DOHH2 (cell line): ENCODE measurements around the gene PRELID1.

Experiments
- H3F3A ChIP-seq: fragments of 200-600 bp; sonication (generic), shearing (Covaris generic); 2 replicates; pipeline ENCODE4 v1.6.0; 2016; ENCODE audit warnings: antibody characterized with exemption, mild to moderate bottlenecking; ENCODE audit not compliant: control insufficient read depth, insufficient read depth
- H3K27ac ChIP-seq: fragments of 200-600 bp; sonication (generic); 2 replicates; pipeline ENCODE4 v1.5.1; 2014; ENCODE audit warnings: low read depth, mild to moderate bottlenecking, low read length, moderate library complexity
- H3K27me3 ChIP-seq: fragments of 200-600 bp; sonication (generic); 2 replicates; pipeline ENCODE4 v1.6.1; 2014; ENCODE audit warnings: mild to moderate bottlenecking, low read length, mixed read lengths; ENCODE audit not compliant: control insufficient read depth
- H3K36me3 ChIP-seq: fragments of 200-600 bp; sonication (generic); 2 replicates; pipeline ENCODE4 v1.6.1; 2014; ENCODE audit warnings: mild to moderate bottlenecking, low read length, moderate library complexity, mixed read lengths; ENCODE audit not compliant: control insufficient read depth
- H3K4me1 ChIP-seq: fragments of 200-600 bp; sonication (generic); 2 replicates; pipeline ENCODE4 v1.6.1; 2014; ENCODE audit warnings: mild to moderate bottlenecking, low read length, mixed read lengths; ENCODE audit not compliant: control insufficient read depth
- H3K4me2 ChIP-seq: fragments of 200-600 bp; sonication (generic); 2 replicates; pipeline ENCODE4 v1.6.0; 2014; ENCODE audit warnings: mild to moderate bottlenecking, low read length, moderate library complexity
- H3K4me3 ChIP-seq: fragments of 200-600 bp; sonication (generic); 2 replicates; pipeline ENCODE4 v1.5.1; 2014; ENCODE audit warnings: mild to moderate bottlenecking, low read length, mixed read lengths
- H3K79me2 ChIP-seq: fragments of 200-600 bp; sonication (generic); 2 replicates; pipeline ENCODE4 v1.6.1; 2014; ENCODE audit warnings: mild to moderate bottlenecking, low read length, mixed read lengths; ENCODE audit not compliant: control insufficient read depth
- H3K9me2 ChIP-seq: fragments of 200-600 bp; sonication (generic); replicated peaks from 2 replicates; pipeline ENCODE4 v1.6.1; 2014; ENCODE audit warnings: mild to moderate bottlenecking, low read length, mixed read lengths; ENCODE audit not compliant: control insufficient read depth
- H3K9me3 ChIP-seq: fragments of 200-600 bp; sonication (generic); 2 replicates; pipeline ENCODE4 v1.6.1; 2014; ENCODE audit warnings: antibody characterized with exemption, low read length, mixed read lengths; ENCODE audit not compliant: control insufficient read depth, insufficient read depth
- H4K20me1 ChIP-seq: fragments of 200-600 bp; sonication (generic); 2 replicates; pipeline ENCODE4 v1.6.0; 2014; ENCODE audit warnings: low read depth, mild to moderate bottlenecking, antibody characterized with exemption, low read length, moderate library complexity; ENCODE audit not compliant: control insufficient read depth, insufficient read depth
- CTCF ChIP-seq: fragments of 200-600 bp; sonication (generic); IDR thresholded peaks from one replicate; pipeline ENCODE4 v1.5.1; 2014; ENCODE audit warnings: antibody characterized with exemption, mild to moderate bottlenecking, low read depth, low read length; ENCODE audit not compliant: poor library complexity, severe bottlenecking
- EZH2phosphoT487 ChIP-seq: fragments of 200-600 bp; sonication (generic); IDR thresholded peaks from 2 replicates; pipeline ENCODE4 v1.6.1; 2017; ENCODE audit warnings: borderline replicate concordance, mild to moderate bottlenecking, antibody characterized with exemption, low read length, moderate library complexity, mixed read lengths

Gene PRELID1

GRCh38 chr5:177334155-177334551 is 30.6 kb downstream of the PRELID1 start:
- peaks cover 90% of the 10 kb centered on the region for H3K36me3 ChIP-seq
- TF ChIP-seq CTCF: no peak
- no peak for TF ChIP-seq EZH2phosphoT487
- no peaks in the 10 kb centered on the region for H4K20me1 ChIP-seq

GRCh38 chr5:177334781-177335700 is 31.4 kb downstream of the PRELID1 start:
- H3K4me1 ChIP-seq: no peaks in the 10 kb centered on the region
- H3K36me3 ChIP-seq: peaks cover 91% of the 10 kb centered on the region
- no peak overlapping the region for H3K4me2 ChIP-seq
- no peak overlapping the region for H3K27ac ChIP-seq
- H3F3A ChIP-seq: no peaks in the 10 kb centered on the region
- TF ChIP-seq EZH2phosphoT487 (no peak), CTCF (no peak)
- H3K79me2 ChIP-seq: peaks cover 18% of the 10 kb centered on the region
- H3K9me2 ChIP-seq: no peaks in the 10 kb centered on the region
- no peaks in the 10 kb centered on the region for H4K20me1 ChIP-seq
- H3K9me3 ChIP-seq: no peaks in the 10 kb centered on the region
- H3K4me3 ChIP-seq: no peak overlapping the region
- no peaks in the 10 kb centered on the region for H3K27me3 ChIP-seq

More at GRCh38 chr5:177334155-177334551, 30.6 kb downstream of the PRELID1 start:
- Histone ChIP-seq H3K27ac (no peak overlapping the region), H3K9me3 (no peaks in the 10 kb centered on the region), H3K79me2 (peaks cover 9% of the 10 kb centered on the region), H3K27me3 (no peaks in the 10 kb centered on the region), H3F3A (no peaks in the 10 kb centered on the region), H3K4me2 (no peak overlapping the region), H3K9me2 (no peaks in the 10 kb centered on the region), H3K4me1 (no peaks in the 10 kb centered on the region), H3K4me3 (no peak overlapping the region)

- Histone ChIP-seq H3K4me1 (no peaks in the 10 kb centered on the region), H3K79me2 (peaks cover 22% of the 10 kb centered on the region), H3K27me3 (no peaks in the 10 kb centered on the region), H3K27ac (no peak overlapping the region), H3K4me2 (no peak overlapping the region), H3K4me3 (no peak overlapping the region), H3K9me2 (no peaks in the 10 kb centered on the region), H3K9me3 (no peaks in the 10 kb centered on the region), H4K20me1 (no peaks in the 10 kb centered on the region), H3F3A (no peaks in the 10 kb centered on the region), H3K36me3 (peaks cover 87% of the 10 kb centered on the region)
- TF ChIP-seq EZH2phosphoT487 (no peak), CTCF (no peak)
Observed at GRCh38 chr5:177335701-177336065, 32.1 kb downstream of the PRELID1 start.
